Measurements from ENCODE around the gene LHX1.

DNA sequence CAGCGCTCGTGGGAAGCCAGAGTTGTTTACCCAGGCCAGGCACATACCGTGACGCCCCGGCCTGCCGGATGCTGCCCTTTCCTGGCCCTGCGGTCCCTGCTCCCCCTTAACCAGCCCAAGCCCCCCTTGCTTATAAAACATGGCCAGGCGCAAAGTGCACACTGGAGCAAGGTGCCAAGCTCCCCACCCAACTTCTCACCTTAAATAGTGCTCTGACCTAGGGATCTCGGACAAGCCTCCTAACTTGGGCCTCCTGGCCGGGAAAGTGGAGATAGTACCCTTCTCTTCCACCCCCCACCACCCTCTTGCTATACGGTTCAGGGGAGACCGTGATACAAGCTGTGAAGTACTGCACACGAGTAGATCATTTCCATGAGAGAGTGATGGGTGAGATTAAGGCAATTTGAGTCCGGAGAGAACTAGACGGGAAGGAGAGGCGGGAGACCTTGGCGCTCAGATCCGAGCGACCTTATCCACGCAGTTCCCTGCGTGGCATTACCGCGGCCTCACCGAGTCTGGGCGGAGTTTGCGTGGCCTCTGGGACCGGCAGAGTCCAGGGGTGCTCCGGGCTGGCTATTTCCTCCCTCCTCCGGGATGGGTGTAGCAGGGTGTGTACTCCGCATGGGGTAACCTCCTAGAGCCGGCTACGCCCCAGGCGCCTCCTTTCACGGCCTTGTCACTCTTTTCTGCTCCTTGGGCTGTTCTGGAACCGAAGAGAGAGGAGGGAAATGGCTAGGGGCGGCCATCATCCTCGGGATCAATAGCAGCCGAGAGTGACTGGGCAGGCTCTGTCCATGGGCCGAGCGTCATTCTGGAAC lies 4.4 kb upstream of the LHX1 start:
- TF ChIP-seq TCF7 (CRISPR knock-in tag; IDR thresholded peaks at IDR 0.05; ENCODE audit: low read depth) (no peak), RELA (CRISPR knock-in tag; IDR thresholded peaks at IDR 0.05; ENCODE audit: borderline replicate concordance) (no peak), KAT7 (CRISPR knock-in tag; IDR thresholded peaks at IDR 0.05; ENCODE audit: borderline replicate concordance) (no peak), TEAD4 (CRISPR knock-in tag; IDR thresholded peaks at IDR 0.05) (no peak), SP1 (CRISPR knock-in tag; conservative IDR thresholded peaks at IDR 0.05) (no peak)
- TF ChIP-seq, protein P1, sequence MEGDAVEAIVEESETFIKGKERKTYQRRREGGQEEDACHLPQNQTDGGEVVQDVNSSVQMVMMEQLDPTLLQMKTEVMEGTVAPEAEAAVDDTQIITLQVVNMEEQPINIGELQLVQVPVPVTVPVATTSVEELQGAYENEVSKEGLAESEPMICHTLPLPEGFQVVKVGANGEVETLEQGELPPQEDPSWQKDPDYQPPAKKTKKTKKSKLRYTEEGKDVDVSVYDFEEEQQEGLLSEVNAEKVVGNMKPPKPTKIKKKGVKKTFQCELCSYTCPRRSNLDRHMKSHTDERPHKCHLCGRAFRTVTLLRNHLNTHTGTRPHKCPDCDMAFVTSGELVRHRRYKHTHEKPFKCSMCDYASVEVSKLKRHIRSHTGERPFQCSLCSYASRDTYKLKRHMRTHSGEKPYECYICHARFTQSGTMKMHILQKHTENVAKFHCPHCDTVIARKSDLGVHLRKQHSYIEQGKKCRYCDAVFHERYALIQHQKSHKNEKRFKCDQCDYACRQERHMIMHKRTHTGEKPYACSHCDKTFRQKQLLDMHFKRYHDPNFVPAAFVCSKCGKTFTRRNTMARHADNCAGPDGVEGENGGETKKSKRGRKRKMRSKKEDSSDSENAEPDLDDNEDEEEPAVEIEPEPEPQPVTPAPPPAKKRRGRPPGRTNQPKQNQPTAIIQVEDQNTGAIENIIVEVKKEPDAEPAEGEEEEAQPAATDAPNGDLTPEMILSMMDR (IDR thresholded peaks at IDR 0.05) = no peak
- TF ChIP-seq, protein P2, sequence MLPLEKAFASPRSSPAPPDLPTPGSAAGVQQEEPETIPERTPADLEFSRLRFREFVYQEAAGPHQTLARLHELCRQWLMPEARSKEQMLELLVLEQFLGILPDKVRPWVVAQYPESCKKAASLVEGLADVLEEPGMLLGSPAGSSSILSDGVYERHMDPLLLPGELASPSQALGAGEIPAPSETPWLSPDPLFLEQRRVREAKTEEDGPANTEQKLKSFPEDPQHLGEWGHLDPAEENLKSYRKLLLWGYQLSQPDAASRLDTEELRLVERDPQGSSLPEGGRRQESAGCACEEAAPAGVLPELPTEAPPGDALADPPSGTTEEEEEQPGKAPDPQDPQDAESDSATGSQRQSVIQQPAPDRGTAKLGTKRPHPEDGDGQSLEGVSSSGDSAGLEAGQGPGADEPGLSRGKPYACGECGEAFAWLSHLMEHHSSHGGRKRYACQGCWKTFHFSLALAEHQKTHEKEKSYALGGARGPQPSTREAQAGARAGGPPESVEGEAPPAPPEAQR (CRISPR knock-in tag; IDR thresholded peaks at IDR 0.05) = no peak
